Neural crest cell (in vitro differentiated cells): ENCODE measurements around the gene CPA1. TPM values are rescaled to one million over a fixed set of nuclear protein-coding genes. Genes with fewer than 3 reads are reported as not detected.

Source experiments
- DNase-seq: peaks from one replicate; pipeline ENCODE4 v3.0.0; 2021; ENCODE audit warnings: low read depth, mixed read lengths, low spot score
- H3K27ac Mint-ChIP-seq: one replicate; pipeline ENCODE4 v1.8.0; 2021; ENCODE audit warnings: mild to moderate bottlenecking, mixed read lengths; ENCODE audit not compliant: unreplicated experiment
- H3K27me3 Mint-ChIP-seq: 2 replicates; pipeline ENCODE4 v1.8.0; 2021; ENCODE audit warnings: low read depth, mild to moderate bottlenecking, mixed read lengths
- H3K36me3 Mint-ChIP-seq: 2 replicates; pipeline ENCODE4 v1.8.0; 2021; ENCODE audit warnings: low read depth, mild to moderate bottlenecking, mixed read lengths
- H3K4me1 Mint-ChIP-seq: 2 replicates; pipeline ENCODE4 v1.8.0; 2021; ENCODE audit warnings: mixed read lengths
- H3K4me3 Mint-ChIP-seq: one replicate; pipeline ENCODE4 v1.8.0; 2021; ENCODE audit warnings: mild to moderate bottlenecking, mixed read lengths
- H3K9me3 Mint-ChIP-seq: 2 replicates; pipeline ENCODE4 v1.8.0; 2021; ENCODE audit warnings: mixed read lengths
- total RNA-seq: library from RNA; stranded (reverse); gene quantifications from 2 replicates; pipeline ENCODE4 v1.2.1, GENCODE V29; 2021
- TF ChIP-seq, protein P1 (sequence below): fragments of 200-600 bp; sonication (generic); conservative IDR thresholded peaks from 2 replicates; pipeline ENCODE4 v1.5.0; 2021; ENCODE audit warnings: antibody characterized with exemption, mild to moderate bottlenecking

CPA1 gene
- total RNA-seq, 1 donor from 2014 or later, result not detected

DNA sequence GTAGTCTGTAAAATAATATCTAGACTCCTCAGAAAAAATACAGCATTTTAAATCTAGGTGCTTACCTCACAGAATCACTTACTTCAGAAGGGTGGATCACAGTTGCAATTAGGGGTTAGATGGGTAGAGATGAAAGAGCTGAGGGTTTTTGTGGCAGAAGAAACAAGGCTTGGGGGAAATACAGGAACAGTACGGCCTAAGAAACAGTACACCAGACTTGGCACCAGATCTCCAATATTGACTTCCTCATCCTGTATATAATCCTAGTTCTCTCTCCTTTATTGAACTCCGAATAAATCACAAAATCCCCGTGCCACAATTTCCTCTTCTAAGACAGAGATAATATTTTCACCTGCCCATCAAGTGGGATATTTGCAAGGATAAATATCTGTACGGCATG, 46.3 kb downstream of the CPA1 start:
- Mint-ChIP-seq H3K27ac (no peak overlapping the region), H3K9me3 (no peaks in the 10 kb centered on the region), H3K36me3 (no peaks in the 10 kb centered on the region), H3K27me3 (no peaks in the 10 kb centered on the region), H3K4me1 (peaks cover 15% of the 10 kb centered on the region), H3K4me3 (no peak overlapping the region)
- DNase-seq, result no peak
- TF ChIP-seq, protein P1, sequence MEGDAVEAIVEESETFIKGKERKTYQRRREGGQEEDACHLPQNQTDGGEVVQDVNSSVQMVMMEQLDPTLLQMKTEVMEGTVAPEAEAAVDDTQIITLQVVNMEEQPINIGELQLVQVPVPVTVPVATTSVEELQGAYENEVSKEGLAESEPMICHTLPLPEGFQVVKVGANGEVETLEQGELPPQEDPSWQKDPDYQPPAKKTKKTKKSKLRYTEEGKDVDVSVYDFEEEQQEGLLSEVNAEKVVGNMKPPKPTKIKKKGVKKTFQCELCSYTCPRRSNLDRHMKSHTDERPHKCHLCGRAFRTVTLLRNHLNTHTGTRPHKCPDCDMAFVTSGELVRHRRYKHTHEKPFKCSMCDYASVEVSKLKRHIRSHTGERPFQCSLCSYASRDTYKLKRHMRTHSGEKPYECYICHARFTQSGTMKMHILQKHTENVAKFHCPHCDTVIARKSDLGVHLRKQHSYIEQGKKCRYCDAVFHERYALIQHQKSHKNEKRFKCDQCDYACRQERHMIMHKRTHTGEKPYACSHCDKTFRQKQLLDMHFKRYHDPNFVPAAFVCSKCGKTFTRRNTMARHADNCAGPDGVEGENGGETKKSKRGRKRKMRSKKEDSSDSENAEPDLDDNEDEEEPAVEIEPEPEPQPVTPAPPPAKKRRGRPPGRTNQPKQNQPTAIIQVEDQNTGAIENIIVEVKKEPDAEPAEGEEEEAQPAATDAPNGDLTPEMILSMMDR, result no peak

DNA sequence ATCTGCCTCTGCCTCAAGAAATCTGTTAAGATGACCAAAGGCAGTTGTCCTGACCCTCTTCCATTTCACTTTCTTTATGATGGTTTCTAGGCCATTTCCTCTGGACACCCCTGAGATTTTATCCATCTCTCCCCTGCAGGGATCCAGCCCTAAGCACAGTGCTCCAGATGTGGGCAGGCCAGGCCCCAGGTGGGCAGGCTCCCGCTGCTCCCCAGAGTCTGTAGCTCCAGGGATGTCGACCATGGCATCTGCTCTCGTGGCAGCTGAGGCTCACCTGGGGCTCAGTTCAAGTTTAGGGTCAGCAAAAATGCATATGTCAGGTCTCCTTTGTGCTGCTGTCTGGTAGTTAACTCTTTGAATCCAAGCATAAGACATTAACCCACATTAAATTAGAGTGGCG, 48.7 kb downstream of the CPA1 start:
- Mint-ChIP-seq H3K9me3 (no peaks in the 10 kb centered on the region), H3K27ac (no peak overlapping the region), H3K4me3 (no peak overlapping the region), H3K36me3 (no peaks in the 10 kb centered on the region), H3K4me1 (peaks cover 4% of the 10 kb centered on the region), H3K27me3 (no peaks in the 10 kb centered on the region)
- TF ChIP-seq, protein P1, result no peak
- DNase-seq, result no peak

- H3K27me3 Mint-ChIP-seq, result no peaks in the 10 kb centered on the region
- no peaks in the 10 kb centered on the region for H3K9me3 Mint-ChIP-seq
- no peak overlapping the region for H3K27ac Mint-ChIP-seq
- no peaks in the 10 kb centered on the region for H3K4me1 Mint-ChIP-seq
- no peak overlapping the region for H3K4me3 Mint-ChIP-seq
- DNase-seq, result no peak
- H3K36me3 Mint-ChIP-seq, result no peaks in the 10 kb centered on the region
- TF ChIP-seq, protein P1, result no peak
These were observed 49.8 kb downstream of the CPA1 start for GRCh38 chr7:130430115-130430514.

DNA sequence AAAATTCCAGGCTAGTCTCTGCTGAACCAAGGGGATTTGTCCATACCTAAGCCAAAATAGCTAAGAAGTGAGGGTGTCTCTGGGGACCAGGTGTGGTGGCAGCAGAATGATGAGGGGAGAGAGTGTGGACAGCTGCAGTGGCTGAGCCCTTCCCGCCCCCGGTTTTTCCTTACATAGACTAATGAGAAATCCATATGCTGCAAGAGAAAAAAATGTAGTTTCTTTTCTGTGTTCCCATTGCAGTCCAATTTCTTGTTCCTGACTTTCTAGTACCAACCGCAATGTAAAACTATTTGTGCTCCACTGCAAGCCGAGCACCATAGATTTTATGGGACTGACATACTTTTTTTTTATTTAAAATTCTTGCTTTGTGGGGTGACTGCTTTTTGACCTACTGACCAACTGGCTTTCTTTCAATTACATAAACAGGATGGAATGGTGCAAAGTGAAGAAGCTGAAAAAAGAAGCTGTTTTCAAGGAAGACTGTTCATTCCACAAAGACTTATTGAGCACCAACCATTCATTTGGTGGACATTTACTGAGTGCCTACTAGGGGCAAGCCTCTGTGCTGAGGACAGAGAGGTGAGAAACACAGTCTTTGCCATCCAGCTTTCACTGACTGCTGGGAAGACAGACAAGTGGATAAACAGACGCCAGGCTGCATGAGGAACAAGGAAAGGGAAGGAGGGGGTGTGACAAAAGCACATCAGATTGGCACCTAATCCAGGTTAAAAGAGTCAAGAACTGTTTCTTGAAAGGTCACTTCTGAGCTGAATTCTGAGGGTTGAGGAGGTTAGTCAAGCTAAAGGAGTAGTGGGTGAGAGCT, 50.8 kb downstream of the CPA1 start:
- Mint-ChIP-seq H3K4me1 (no peaks in the 10 kb centered on the region), H3K27ac (no peak overlapping the region), H3K4me3 (no peak overlapping the region), H3K9me3 (no peaks in the 10 kb centered on the region), H3K27me3 (no peaks in the 10 kb centered on the region), H3K36me3 (no peaks in the 10 kb centered on the region)
- no peak for DNase-seq
- TF ChIP-seq, protein P1, result no peak

- H3K27ac Mint-ChIP-seq, result no peak overlapping the region
- TF ChIP-seq, protein P1, result no peak
- H3K27me3 Mint-ChIP-seq, result no peaks in the 10 kb centered on the region
- H3K4me3 Mint-ChIP-seq, result no peak overlapping the region
- no peak for DNase-seq
- peaks cover 1% of the 10 kb centered on the region for H3K36me3 Mint-ChIP-seq
- peaks cover under 1% of the 10 kb centered on the region for H3K9me3 Mint-ChIP-seq
- H3K4me1 Mint-ChIP-seq, result peaks cover under 1% of the 10 kb centered on the region
These were observed 52.6 kb downstream of the CPA1 start for GRCh38 chr7:130432886-130433285.
